Left ventricle myocardium inferior (tissue), 1 donor: ENCODE data around the gene USE1. TPM values are rescaled to one million over a fixed set of nuclear protein-coding genes. Genes with fewer than 3 reads are reported as not detected.

ENCODE experiments used
- DNase-seq: peaks from one replicate; pipeline ENCODE4 v3.0.0-alpha.2; 2020
- H3K27ac ChIP-seq: fragments of 200-600 bp; replicated peaks from 2 replicates; pipeline ENCODE4 v1.8.0; 2021
- H3K27me3 ChIP-seq: fragments of 200-600 bp; 2 replicates; pipeline ENCODE4 v1.8.0; 2021; ENCODE audit warnings: low read depth
- H3K36me3 ChIP-seq: fragments of 200-600 bp; 2 replicates; pipeline ENCODE4 v1.8.0; 2021
- H3K4me1 ChIP-seq: fragments of 200-600 bp; 2 replicates; pipeline ENCODE4 v1.8.0; 2021
- H3K4me3 ChIP-seq: fragments of 200-600 bp; 2 replicates; pipeline ENCODE4 v1.8.0; 2021; ENCODE audit warnings: mild to moderate bottlenecking, moderate library complexity
- H3K9me3 ChIP-seq: fragments of 200-600 bp; replicated peaks from 2 replicates; pipeline ENCODE4 v1.8.0; 2021
- CTCF ChIP-seq: fragments of 200-600 bp; IDR thresholded peaks from 2 replicates; pipeline ENCODE4 v1.8.0; 2021; ENCODE audit warnings: antibody characterized with exemption, mild to moderate bottlenecking, borderline replicate concordance
- intact Hi-C: fragments of 100-400 bp; cut with micrococcal nuclease; formaldehyde crosslinking; loops from one replicate; pipeline ENCODE4 v1.11.0; 2022
- total RNA-seq: library from RNA; stranded (reverse); fragmentation: NEBNext Ultra II Directional; extraction: Animal tissue kit (Norgen Biotek cat#: 25700); gene quantifications from one replicate; pipeline ENCODE4 v1.2.1, GENCODE V29; 2021
- donor health status: DM: no; HTN: yes; CAD: no; lungs with severe emphysema.

The USE1 gene
- total RNA-seq, 1 donor from 2014 or later: 27.5 TPM

- peaks cover 64% of the 10 kb centered on the region for H3K4me1 ChIP-seq
- no peak for TF ChIP-seq CTCF
These were observed 25.1 kb downstream of the USE1 start for GRCh38 chr19:17240062-17240752.

GRCh38 chr19:17240826-17241399 is 25.8 kb downstream of the USE1 start:
- intact Hi-C loops: no loop called here
- Histone ChIP-seq H3K4me3 (no peak overlapping the region), H3K27ac (peak overlapping the region; percentile 93), H3K27me3 (no peaks in the 10 kb centered on the region), H3K36me3 (peaks cover 30% of the 10 kb centered on the region), H3K4me1 (peaks cover 58% of the 10 kb centered on the region), H3K9me3 (no peaks in the 10 kb centered on the region)
- TF ChIP-seq CTCF: no peak
- DNase-seq: no peak

More at GRCh38 chr19:17240062-17240752, 25.1 kb downstream of the USE1 start:
- DNase-seq: no peak
- intact Hi-C loops: no loop called here
- no peaks in the 10 kb centered on the region for H3K27me3 ChIP-seq
- no peak overlapping the region for H3K4me3 ChIP-seq
- peaks cover 30% of the 10 kb centered on the region for H3K36me3 ChIP-seq
- no peaks in the 10 kb centered on the region for H3K9me3 ChIP-seq
- peak overlapping the region; percentile 19 for H3K27ac ChIP-seq

- no peak for DNase-seq
- H3K4me1 ChIP-seq: peaks cover 57% of the 10 kb centered on the region
- no peak for TF ChIP-seq CTCF
- intact Hi-C loops: no loop called here
- H3K27ac ChIP-seq: peak overlapping the region; percentile 93
- peaks cover 28% of the 10 kb centered on the region for H3K36me3 ChIP-seq
- H3K27me3 ChIP-seq: no peaks in the 10 kb centered on the region
- H3K4me3 ChIP-seq: peak overlapping the region; percentile 91
- no peaks in the 10 kb centered on the region for H3K9me3 ChIP-seq
These were observed 27.5 kb downstream of the USE1 start for GRCh38 chr19:17242431-17243208.

- no peak for TF ChIP-seq CTCF
- Histone ChIP-seq H3K36me3 (peaks cover 21% of the 10 kb centered on the region), H3K9me3 (no peaks in the 10 kb centered on the region), H3K27me3 (no peaks in the 10 kb centered on the region), H3K4me1 (peaks cover 57% of the 10 kb centered on the region), H3K27ac (peak overlapping the region; percentile 93), H3K4me3 (peak overlapping the region; percentile 91)
- intact Hi-C loops: no loop called here
- DNase-seq: no peak
These were observed 28.2 kb downstream of the USE1 start for GRCh38 chr19:17243211-17243829.

- no peak for TF ChIP-seq CTCF
- intact Hi-C loops: no loop called here
- Histone ChIP-seq H3K4me1 (peaks cover 57% of the 10 kb centered on the region), H3K9me3 (no peaks in the 10 kb centered on the region), H3K4me3 (peak overlapping the region; percentile 91), H3K27ac (peak overlapping the region; percentile 93), H3K36me3 (peaks cover 14% of the 10 kb centered on the region), H3K27me3 (no peaks in the 10 kb centered on the region)
- DNase-seq: peak; percentile 75
These were observed 28.9 kb downstream of the USE1 start for GRCh38 chr19:17243830-17244617.
